ENCODE measurements around the gene EEF1A2.

EEF1A2 gene

DNA sequence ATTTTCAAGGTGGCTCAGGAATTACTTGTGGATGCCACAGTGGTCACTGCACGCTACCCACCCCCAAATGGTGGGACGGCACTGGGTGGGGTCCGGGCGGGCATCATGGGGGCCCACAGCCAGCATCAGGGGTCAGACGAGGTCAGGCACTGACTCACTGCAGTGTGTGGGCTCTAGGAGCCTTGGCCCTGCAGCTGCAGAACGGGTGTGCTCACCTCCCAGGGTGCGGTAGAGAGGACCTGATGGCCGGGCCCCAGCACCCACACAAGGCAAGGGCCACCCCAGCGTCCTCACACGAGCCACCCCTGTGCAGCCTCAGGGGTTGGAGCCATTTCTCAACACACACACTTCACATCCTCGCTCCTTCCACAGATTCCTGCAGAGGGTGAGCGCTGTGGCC, 60.8 kb downstream of the EEF1A2 start:
- H3K56ac ChIP-seq (ENCODE audit: low read length) = no peak overlapping the region
- no peak overlapping the region for H3K27ac ChIP-seq (ENCODE audit: low read depth, low read length)
- H3K27me3 ChIP-seq (ENCODE audit: insufficient read depth, low read length, poor library complexity) = no peaks in the 10 kb centered on the region
- no peak overlapping the region for H2AK5ac ChIP-seq (ENCODE audit: low read length)
- H4K5ac ChIP-seq (ENCODE audit: low read length) = no peak overlapping the region
- H3K4me1 ChIP-seq (ENCODE audit: control insufficient read depth, low read depth, low read length) = peaks cover 2% of the 10 kb centered on the region
- no peak overlapping the region for H3K4me3 ChIP-seq (ENCODE audit: low read length)
- no peak overlapping the region for H4K8ac ChIP-seq (ENCODE audit: low read depth, low read length)
- no peak overlapping the region for H3K4me2 ChIP-seq (ENCODE audit: low read length)
- no peak overlapping the region for H3K23ac ChIP-seq (ENCODE audit: low read length)
- H2BK120ac ChIP-seq (ENCODE audit: low read depth, low read length) = no peak overlapping the region
- no peak overlapping the region for H3K4ac ChIP-seq (ENCODE audit: low read depth, low read length)
- no peaks in the 10 kb centered on the region for H3K36me3 ChIP-seq (ENCODE audit: control insufficient read depth, insufficient read depth, low read length)
- no peak overlapping the region for H2BK15ac ChIP-seq (replicated peaks; ENCODE audit: low read depth)
- H3K79me1 ChIP-seq (ENCODE audit: low read length) = peaks cover 2% of the 10 kb centered on the region
- DNase-seq = no peak
- WGBS (ENCODE audit: extremely low coverage, insufficient coverage, low lambda C conversion rate) = no CpG with 5 or more reads among the region's 12 CpGs
- H2BK5ac ChIP-seq (ENCODE audit: low read length) = no peak overlapping the region
- H3K79me2 ChIP-seq (ENCODE audit: control insufficient read depth, insufficient read depth, low read length) = peaks cover 2% of the 10 kb centered on the region
- H3K9ac ChIP-seq (ENCODE audit: low read length) = no peak overlapping the region
- H3K18ac ChIP-seq (ENCODE audit: low read length) = no peak overlapping the region
